ENCODE results near the gene MKRN2OS. TPM values are rescaled to one million over a fixed set of nuclear protein-coding genes. Genes with fewer than 3 reads are reported as not detected.
A peak's percentile ranks its signal among the peaks of the same experiment; 100 is the strongest.

Gene MKRN2OS
- total RNA-seq (not detected), polyA plus RNA-seq (not detected)

DNA sequence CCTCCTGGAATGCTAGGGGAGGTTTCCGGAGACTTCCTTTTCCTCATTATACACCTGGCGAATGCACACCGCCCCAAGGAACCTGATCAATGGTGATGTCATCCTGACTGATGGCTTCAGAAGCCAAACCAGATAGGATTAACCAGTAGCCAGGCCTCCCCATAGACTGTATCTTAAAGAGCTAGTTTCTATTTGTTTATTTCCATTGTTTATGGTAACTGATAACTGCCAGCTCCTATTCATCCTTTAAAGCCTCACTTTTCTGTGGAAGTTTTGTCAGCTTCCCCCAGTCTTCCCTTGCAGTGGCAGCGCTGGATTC, at the start of gene MKRN2OS:
Gene MKRN2OS, minus strand, starts transcription at position 27 of the 319 bp plus-strand sequence. CDS start 35 bp downstream, outside the sequence.
- Mint-ChIP-seq H3K36me3 (peaks cover 0 to 2% (median 0%) of the 10 kb centered on the region in 3 donors), H3K4me3 (no peak within 1 kb of the TSS), H3K27me3 (peaks cover 2 to 8% of the 10 kb centered on the region in 2 donors), H3K4me1 (no peaks in the 10 kb centered on the region), H3K27ac (peak within 1 kb of the TSS in 1 of 8 donors; percentile 65), H3K9me3 (no peaks in the 10 kb centered on the region)
- Histone ChIP-seq H3K4me3 (ENCODE audit: low read length) (no peak within 1 kb of the TSS), H3K9me3 (ENCODE audit: low read length) (no peaks in the 10 kb centered on the region), H3K4me1 (ENCODE audit: insufficient read depth, low read length) (no peaks in the 10 kb centered on the region), H3K36me3 (ENCODE audit: insufficient read depth, low read length) (no peaks in the 10 kb centered on the region), H3K27ac (ENCODE audit: low read depth, low read length) (no peak within 1 kb of the TSS), H3K27me3 (ENCODE audit: insufficient read depth, low read length, poor library complexity, severe bottlenecking) (no peaks in the 10 kb centered on the region)
- no peak for DNase-seq
- ChIA-PET POLR2A (no interaction called here), CTCF (no interaction called here)

DNA sequence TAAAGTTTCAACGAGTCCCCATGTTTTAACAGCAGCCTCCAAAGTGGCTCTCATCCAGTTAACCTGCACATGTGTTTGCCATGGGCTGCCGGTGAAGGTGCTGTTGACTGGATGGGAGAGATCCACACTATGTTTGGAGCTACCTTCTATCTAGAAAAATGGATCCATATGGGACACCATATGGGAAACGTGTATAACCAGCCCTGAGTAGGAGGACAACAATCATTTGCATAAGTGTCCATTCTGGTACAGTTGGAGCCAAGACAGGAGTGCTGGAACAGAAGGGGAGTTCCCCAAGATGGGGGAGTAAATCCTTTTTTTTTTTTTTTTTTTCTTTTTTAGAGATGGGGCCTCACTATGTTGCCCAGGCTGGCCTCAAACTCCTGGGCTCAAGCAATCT, 48.2 kb upstream of the MKRN2OS start:
- no peaks in the 10 kb centered on the region for H3K27me3 Mint-ChIP-seq
- H3K4me1 Mint-ChIP-seq, result peaks cover 0 to 3% (median 0%) of the 10 kb centered on the region in 3 donors
- Histone ChIP-seq H3K36me3 (ENCODE audit: insufficient read depth, low read length) (peaks cover 63% of the 10 kb centered on the region), H3K4me1 (ENCODE audit: insufficient read depth, low read length) (no peaks in the 10 kb centered on the region), H3K9me3 (ENCODE audit: low read length) (no peaks in the 10 kb centered on the region), H3K27ac (ENCODE audit: low read depth, low read length) (no peak overlapping the region), H3K27me3 (ENCODE audit: insufficient read depth, low read length, poor library complexity, severe bottlenecking) (no peaks in the 10 kb centered on the region), H3K4me3 (ENCODE audit: low read length) (no peak overlapping the region)
- H3K9me3 Mint-ChIP-seq, result no peaks in the 10 kb centered on the region
- DNase-seq, result no peak
- ChIA-PET CTCF (no interaction called here), POLR2A (no interaction called here)
- no peak overlapping the region for H3K4me3 Mint-ChIP-seq
- peaks cover 8 to 82% (median 23%) of the 10 kb centered on the region in 3 donors for H3K36me3 Mint-ChIP-seq
- peak overlapping the region in 2 of 8 donors; percentile 68 to 81 for H3K27ac Mint-ChIP-seq

DNA sequence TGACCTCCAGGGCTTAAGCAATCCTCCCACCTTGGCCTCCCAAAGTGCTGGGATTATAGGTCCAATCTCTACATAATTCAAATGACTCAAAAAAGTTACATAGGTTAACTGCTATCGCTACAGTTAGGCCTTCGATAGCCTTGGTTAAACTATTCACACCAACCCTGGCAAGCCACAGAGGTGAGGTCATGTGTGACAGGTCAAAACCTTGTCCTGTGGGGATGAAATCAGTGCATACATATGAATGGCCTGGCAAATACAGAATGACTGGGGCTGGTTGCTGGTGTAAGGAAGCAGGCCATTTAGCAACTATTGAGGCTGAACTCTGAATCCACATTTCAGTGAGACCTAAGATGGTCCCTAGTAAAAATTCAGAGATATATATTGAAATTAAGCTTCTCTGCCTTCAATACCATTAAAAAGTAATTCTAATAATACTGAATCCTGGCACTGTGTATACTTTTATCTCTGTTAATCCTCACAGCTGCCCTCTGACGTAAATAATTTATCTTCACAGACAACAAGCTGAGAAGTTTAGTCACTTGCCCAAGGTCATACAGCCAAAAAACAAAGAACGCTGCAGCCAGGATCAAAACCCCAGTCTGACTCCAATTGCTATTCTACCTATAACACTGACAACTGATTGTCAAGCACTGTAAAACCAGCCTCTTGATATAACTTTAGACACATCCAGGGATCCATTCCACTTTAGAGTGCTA, 46.9 kb upstream of the MKRN2OS start:
- no peak for DNase-seq
- Histone ChIP-seq H3K36me3 (ENCODE audit: insufficient read depth, low read length) (peaks cover 58% of the 10 kb centered on the region), H3K4me1 (ENCODE audit: insufficient read depth, low read length) (no peaks in the 10 kb centered on the region), H3K9me3 (ENCODE audit: low read length) (no peaks in the 10 kb centered on the region), H3K4me3 (ENCODE audit: low read length) (no peak overlapping the region), H3K27me3 (ENCODE audit: insufficient read depth, low read length, poor library complexity, severe bottlenecking) (no peaks in the 10 kb centered on the region), H3K27ac (ENCODE audit: low read depth, low read length) (no peak overlapping the region)
- H3K27ac Mint-ChIP-seq, result peak overlapping the region in 4 of 8 donors; percentile 11 to 69 (median 29)
- peaks cover 0 to 3% (median 0%) of the 10 kb centered on the region in 3 donors for H3K4me1 Mint-ChIP-seq
- ChIA-PET POLR2A (no interaction called here), CTCF (no interaction called here)
- peaks cover 8 to 82% (median 23%) of the 10 kb centered on the region in 3 donors for H3K36me3 Mint-ChIP-seq
- no peaks in the 10 kb centered on the region for H3K9me3 Mint-ChIP-seq
- no peak overlapping the region for H3K4me3 Mint-ChIP-seq
- no peaks in the 10 kb centered on the region for H3K27me3 Mint-ChIP-seq

DNA sequence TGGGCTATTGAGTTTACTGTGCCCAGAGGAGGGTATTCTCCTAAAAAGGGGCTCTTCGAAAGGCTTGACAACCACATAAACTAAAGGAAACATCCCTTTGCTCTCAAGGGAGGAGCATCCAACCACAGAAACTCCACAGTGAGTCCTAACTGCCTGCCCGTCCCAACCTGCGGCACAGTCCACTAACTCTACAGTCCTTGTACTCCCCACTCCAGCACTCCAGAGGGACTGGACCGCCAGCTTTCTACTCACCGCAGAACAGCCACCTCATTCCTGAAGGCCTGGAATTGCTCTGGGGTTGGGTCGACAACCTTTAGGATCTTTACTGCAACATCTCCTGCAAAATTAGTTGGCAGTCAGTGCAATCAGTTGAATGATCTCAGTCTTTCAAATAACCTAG, 46.2 kb upstream of the MKRN2OS start:
- POLR2A ChIA-PET, result no interaction called here

GRCh38 chr3:12590096-12590495, 44.8 kb upstream of the MKRN2OS start:
- no peak overlapping the region for H3K4me3 Mint-ChIP-seq
- peaks cover 0 to 3% (median 2%) of the 10 kb centered on the region in 3 donors for H3K4me1 Mint-ChIP-seq
- Histone ChIP-seq H3K4me1 (ENCODE audit: insufficient read depth, low read length) (no peaks in the 10 kb centered on the region), H3K27me3 (ENCODE audit: insufficient read depth, low read length, poor library complexity, severe bottlenecking) (no peaks in the 10 kb centered on the region), H3K4me3 (ENCODE audit: low read length) (no peak overlapping the region), H3K9me3 (ENCODE audit: low read length) (no peaks in the 10 kb centered on the region), H3K36me3 (ENCODE audit: insufficient read depth, low read length) (peaks cover 51% of the 10 kb centered on the region), H3K27ac (ENCODE audit: low read depth, low read length) (no peak overlapping the region)
- no peak for DNase-seq
- peaks cover 8 to 87% (median 19%) of the 10 kb centered on the region in 3 donors for H3K36me3 Mint-ChIP-seq
- no peaks in the 10 kb centered on the region for H3K9me3 Mint-ChIP-seq
- no peaks in the 10 kb centered on the region for H3K27me3 Mint-ChIP-seq
- no peak overlapping the region for H3K27ac Mint-ChIP-seq
- ChIA-PET CTCF (no interaction called here), POLR2A (no interaction called here)

More for the DNA sequence above, 46.2 kb upstream of the MKRN2OS start:
- H3K4me1 ChIP-seq (ENCODE audit: insufficient read depth, low read length), result no peaks in the 10 kb centered on the region
- Mint-ChIP-seq H3K4me1 (peaks cover 0 to 3% (median 2%) of the 10 kb centered on the region in 3 donors), H3K27me3 (no peaks in the 10 kb centered on the region), H3K27ac (peak overlapping the region in 1 of 8 donors; percentile 65), H3K9me3 (no peaks in the 10 kb centered on the region), H3K36me3 (peaks cover 8 to 84% (median 23%) of the 10 kb centered on the region in 3 donors), H3K4me3 (no peak overlapping the region)
- H3K27me3 ChIP-seq (ENCODE audit: insufficient read depth, low read length, poor library complexity, severe bottlenecking), result no peaks in the 10 kb centered on the region
- CTCF ChIA-PET, result no interaction called here
- peaks cover 57% of the 10 kb centered on the region for H3K36me3 ChIP-seq (ENCODE audit: insufficient read depth, low read length)
- H3K4me3 ChIP-seq (ENCODE audit: low read length), result no peak overlapping the region
- no peak overlapping the region for H3K27ac ChIP-seq (ENCODE audit: low read depth, low read length)
- H3K9me3 ChIP-seq (ENCODE audit: low read length), result no peaks in the 10 kb centered on the region
- DNase-seq, result no peak

DNA sequence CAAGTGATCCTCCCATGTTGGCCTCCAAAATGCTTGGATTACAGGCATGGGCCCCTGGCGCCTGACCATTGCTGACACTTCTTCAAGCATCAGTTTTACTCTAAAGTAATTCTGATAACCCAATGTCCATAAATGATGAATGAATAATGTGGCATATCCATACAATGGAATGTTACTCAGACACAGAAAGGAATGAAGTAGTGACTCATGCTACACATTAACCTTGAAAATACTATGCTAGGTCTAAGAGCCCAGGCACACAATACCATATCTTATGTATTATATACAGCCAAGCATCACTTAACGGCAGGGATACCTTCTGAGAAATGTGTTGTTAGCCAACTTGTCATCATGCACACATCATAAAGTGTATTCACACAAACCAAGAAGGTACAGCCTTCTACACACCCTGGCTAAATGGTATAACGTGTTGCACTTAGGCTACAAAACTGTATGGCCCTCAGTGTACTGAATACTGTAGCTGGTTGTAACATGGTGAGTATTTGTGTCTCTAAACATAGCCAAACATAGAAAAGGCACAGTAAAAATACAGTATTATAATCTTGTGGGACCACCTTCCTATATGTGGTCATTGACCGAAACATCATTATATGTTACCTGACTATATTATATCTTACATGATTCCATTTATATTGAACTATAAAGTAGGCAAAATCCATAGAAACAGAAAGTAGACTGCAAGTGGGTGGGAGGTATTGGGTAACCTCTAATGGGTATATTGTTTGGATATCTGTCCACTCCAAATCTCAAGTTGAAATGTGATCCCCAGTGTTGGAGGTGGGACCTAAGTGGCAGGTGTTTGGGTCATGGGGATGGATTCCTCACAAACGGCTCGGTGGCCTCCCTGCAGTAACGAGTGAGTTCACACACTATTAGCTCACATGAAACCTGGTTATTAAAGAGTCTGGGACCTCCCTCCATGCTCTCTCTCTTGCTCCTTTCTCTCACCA, 43.0 kb upstream of the MKRN2OS start:
- CTCF ChIA-PET, result no interaction called here
- H3K36me3 Mint-ChIP-seq, result peaks cover 8 to 88% (median 19%) of the 10 kb centered on the region in 3 donors
- Histone ChIP-seq H3K27ac (ENCODE audit: low read depth, low read length) (no peak overlapping the region), H3K9me3 (ENCODE audit: low read length) (no peaks in the 10 kb centered on the region), H3K36me3 (ENCODE audit: insufficient read depth, low read length) (peaks cover 49% of the 10 kb centered on the region), H3K4me1 (ENCODE audit: insufficient read depth, low read length) (no peaks in the 10 kb centered on the region), H3K27me3 (ENCODE audit: insufficient read depth, low read length, poor library complexity, severe bottlenecking) (no peaks in the 10 kb centered on the region), H3K4me3 (ENCODE audit: low read length) (no peak overlapping the region)
- H3K27ac Mint-ChIP-seq, result peak overlapping the region in 5 of 8 donors; percentile 2 to 43 (median 32)
- H3K4me3 Mint-ChIP-seq, result peak overlapping the region in 1 of 7 donors; percentile 20
- H3K9me3 Mint-ChIP-seq, result no peaks in the 10 kb centered on the region
- H3K27me3 Mint-ChIP-seq, result no peaks in the 10 kb centered on the region
- peaks cover 0 to 2% (median 1%) of the 10 kb centered on the region in 3 donors for H3K4me1 Mint-ChIP-seq
- no peak for DNase-seq
- POLR2A ChIA-PET, result no interaction called here

- ChIA-PET POLR2A (interaction anchor here (1.0 kb wide), 1 partner anchor 20 kb away, joined by 4 read pairs; no protein-coding TSS in a partner anchor), CTCF (no interaction called here)
- H3K27ac Mint-ChIP-seq, result peak overlapping the region in 5 of 8 donors; percentile 22 to 90 (median 56)
- peak in 1 of 5 donors; percentile 4 for DNase-seq
- no peaks in the 10 kb centered on the region for H3K9me3 Mint-ChIP-seq
- Histone ChIP-seq H3K9me3 (ENCODE audit: low read length) (no peaks in the 10 kb centered on the region), H3K4me1 (ENCODE audit: insufficient read depth, low read length) (no peaks in the 10 kb centered on the region), H3K36me3 (ENCODE audit: insufficient read depth, low read length) (peaks cover 51% of the 10 kb centered on the region), H3K27ac (ENCODE audit: low read depth, low read length) (no peak overlapping the region), H3K27me3 (ENCODE audit: insufficient read depth, low read length, poor library complexity, severe bottlenecking) (no peaks in the 10 kb centered on the region), H3K4me3 (ENCODE audit: low read length) (no peak overlapping the region)
- no peaks in the 10 kb centered on the region for H3K27me3 Mint-ChIP-seq
- peaks cover 15 to 94% (median 16%) of the 10 kb centered on the region in 3 donors for H3K36me3 Mint-ChIP-seq
- peaks cover 0 to 2% (median 0%) of the 10 kb centered on the region in 3 donors for H3K4me1 Mint-ChIP-seq
- no peak overlapping the region for H3K4me3 Mint-ChIP-seq
These were observed 41.1 kb upstream of the MKRN2OS start for GRCh38 chr3:12586403-12586802.

GRCh38 chr3:12585970-12586369, 40.7 kb upstream of the MKRN2OS start:
- no peaks in the 10 kb centered on the region for H3K9me3 Mint-ChIP-seq
- Histone ChIP-seq H3K4me3 (ENCODE audit: low read length) (no peak overlapping the region), H3K9me3 (ENCODE audit: low read length) (no peaks in the 10 kb centered on the region), H3K36me3 (ENCODE audit: insufficient read depth, low read length) (peaks cover 47% of the 10 kb centered on the region), H3K4me1 (ENCODE audit: insufficient read depth, low read length) (no peaks in the 10 kb centered on the region), H3K27me3 (ENCODE audit: insufficient read depth, low read length, poor library complexity, severe bottlenecking) (no peaks in the 10 kb centered on the region), H3K27ac (ENCODE audit: low read depth, low read length) (no peak overlapping the region)
- DNase-seq, result no peak
- peak overlapping the region in 5 of 8 donors; percentile 3 to 68 (median 34) for H3K27ac Mint-ChIP-seq
- peaks cover 15 to 93% (median 16%) of the 10 kb centered on the region in 3 donors for H3K36me3 Mint-ChIP-seq
- peaks cover 0 to 3% (median 0%) of the 10 kb centered on the region in 3 donors for H3K4me1 Mint-ChIP-seq
- H3K4me3 Mint-ChIP-seq, result peak overlapping the region in 1 of 7 donors; percentile 11
- ChIA-PET POLR2A (no interaction called here), CTCF (no interaction called here)
- no peaks in the 10 kb centered on the region for H3K27me3 Mint-ChIP-seq
